Purkinje cell (primary cell): Measurements from ENCODE around the gene TMCC3. TPM values are rescaled to one million over a fixed set of nuclear protein-coding genes. Genes with fewer than 3 reads are reported as not detected.

Source experiments
- polyA plus RNA-seq: library from polyadenylated mRNA; unstranded; fragments of >200 nt; fragmentation: Nextera tagmentation; gene quantifications from 2 replicates; pipeline ENCODE4 v1.2.1, GENCODE V29; 2014

The TMCC3 gene
- polyA plus RNA-seq, result 6.9 and 9.9 TPM in 2 replicates

GRCh38 chr12:94650143-94651056, at the start of gene TMCC3:
TSS of gene TMCC3 (minus strand) at chr12:94650557. CDS start at chr12:94650430, 127 bp downstream.

Other genes with a start within 250 kb of the TMCC3 start
- gene CEP83, start 190.7 kb downstream of the TMCC3 start, polyA plus RNA-seq, result 5.3 and 6.9 TPM in 2 replicates